Activated CD4-positive, alpha-beta T cell treated with anti-CD3 and anti-CD28 coated beads for 4 hours (primary cell): ENCODE data around the gene MME.
"Not testable (repeated sequence)": the region's sequence is repeated elsewhere in the genome, so short reads cannot be mapped to it uniquely, and the experiment has no call there.

ENCODE experiments used
- DNase-seq, 2 donors: peaks; one replicate each; pipeline ENCODE4 v3.0.0-alpha.2; 2020

The MME gene

DNA sequence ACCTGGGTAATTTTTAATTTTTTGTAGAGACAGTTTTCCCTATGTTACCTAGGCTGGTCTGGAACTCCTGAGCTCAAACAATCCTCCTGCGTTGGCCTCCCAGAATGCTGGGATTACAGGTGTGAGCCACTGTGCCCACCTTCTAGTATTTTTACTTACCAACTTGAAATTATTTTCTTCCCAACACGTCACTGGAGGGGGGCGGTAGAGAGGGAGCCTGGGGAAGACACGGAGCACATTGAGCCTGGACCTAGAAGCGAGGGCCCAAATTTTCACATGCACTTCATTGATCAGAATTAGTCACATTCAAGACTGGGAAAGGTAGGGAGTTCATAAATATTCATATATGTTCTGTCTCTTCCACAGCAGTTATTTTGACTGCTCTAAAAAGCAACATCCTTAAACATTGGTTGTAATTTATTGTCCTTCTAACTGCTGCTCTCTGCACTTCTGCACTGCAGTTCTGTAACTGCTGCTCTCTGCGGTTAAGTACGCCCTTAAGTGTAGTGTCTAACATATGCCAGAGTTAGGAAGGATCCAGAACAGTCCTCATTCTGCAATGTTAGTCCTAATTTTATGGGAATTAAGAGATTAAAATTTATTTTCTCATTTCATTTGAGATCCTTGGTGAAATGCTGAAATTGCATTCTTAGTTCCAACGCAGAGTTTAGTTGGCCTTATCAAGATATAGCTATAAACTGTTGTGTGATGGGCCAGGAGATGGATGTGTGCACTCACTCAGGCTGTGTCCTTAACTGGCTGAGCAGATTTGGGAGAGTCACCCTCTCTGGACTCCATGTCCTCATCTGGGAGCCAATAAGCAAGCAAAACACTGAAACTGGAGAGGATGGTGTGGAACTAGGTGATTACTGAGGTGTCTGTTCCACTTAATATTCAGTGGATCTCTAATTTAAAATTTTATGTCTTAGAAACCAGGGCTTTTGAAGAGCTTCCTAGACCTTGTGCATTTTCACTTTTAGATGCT is 115.1 kb downstream of the MME start:
- DNase-seq: no peak

DNA sequence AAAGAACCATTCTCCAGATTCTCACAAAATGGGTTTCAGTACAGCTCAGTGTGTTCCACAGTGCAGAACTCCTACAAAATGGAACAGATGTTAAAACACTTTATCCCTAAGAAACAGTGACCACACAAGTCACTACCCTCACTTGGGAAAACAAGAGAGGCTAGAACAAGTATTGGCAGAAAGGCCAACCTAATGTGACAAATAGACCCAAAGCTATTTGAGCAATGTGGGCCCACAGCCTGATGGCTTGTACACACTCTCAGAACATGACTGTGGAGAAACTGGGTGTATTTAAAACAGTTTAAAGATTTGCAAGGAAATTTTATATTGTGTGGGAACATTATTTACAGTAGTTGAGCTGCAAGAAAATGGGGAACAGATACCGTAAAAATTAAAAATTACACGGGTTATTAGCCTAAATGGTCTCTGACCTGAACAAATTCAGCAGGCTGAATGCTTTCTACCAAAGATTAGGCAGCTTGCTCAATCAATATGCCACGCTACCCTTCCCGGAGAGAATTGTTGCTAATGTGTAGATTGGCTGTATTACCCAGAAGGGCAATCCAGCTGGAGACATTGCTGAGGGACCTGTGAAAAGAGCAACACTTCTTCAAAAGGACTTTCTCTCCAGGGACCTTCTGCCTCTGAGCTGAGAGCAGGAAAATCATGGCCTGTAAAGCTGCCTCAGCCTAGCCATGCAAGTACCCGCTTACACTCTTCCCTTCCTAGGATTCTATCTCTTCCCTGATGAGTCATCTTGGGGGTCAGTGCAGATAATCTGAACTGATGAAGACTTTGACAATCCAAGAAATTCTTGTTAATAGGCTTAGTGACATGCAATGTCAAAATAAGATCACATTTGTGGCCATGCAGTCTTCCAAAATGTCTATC is 116.3 kb downstream of the MME start:
- DNase-seq: no peak

DNA sequence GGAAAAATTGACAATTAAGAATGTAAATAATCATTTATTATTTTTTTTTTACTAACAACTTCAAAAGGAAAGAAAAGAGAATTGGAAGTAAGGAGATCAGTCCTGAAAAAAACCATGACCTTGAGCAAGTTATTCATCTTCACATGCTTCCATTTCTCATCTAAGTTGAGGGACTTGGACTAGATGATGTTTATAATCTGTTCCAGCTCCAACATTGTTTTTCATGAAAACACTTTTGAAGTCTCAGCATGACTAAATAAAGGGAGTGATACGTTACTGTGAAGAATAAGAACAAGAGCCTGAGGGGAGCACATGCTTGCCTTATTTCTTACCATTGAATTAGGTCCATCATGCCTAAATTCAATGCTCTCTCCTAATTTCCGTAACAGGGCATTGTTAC is 117.7 kb downstream of the MME start:
- DNase-seq: no peak

DNA sequence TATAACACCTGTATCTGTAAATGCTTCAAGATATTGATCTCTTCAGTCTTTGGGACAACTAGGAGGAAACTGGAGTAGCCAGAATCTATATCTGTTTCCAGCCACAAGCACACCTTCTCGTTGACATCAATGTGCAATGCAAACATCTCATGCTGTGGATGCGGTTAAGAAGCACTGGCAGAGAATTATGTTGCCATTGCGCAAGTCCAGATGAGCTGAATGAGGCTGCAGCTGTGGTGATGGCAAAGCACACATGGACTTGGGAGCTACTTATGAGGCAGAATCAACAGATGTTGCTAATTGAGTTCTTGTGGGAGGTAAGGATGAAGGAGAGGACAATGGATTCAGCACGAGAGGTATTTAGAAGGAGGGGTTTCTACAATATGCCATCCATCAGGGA is 122.5 kb downstream of the MME start:
- DNase-seq: no peak

DNA sequence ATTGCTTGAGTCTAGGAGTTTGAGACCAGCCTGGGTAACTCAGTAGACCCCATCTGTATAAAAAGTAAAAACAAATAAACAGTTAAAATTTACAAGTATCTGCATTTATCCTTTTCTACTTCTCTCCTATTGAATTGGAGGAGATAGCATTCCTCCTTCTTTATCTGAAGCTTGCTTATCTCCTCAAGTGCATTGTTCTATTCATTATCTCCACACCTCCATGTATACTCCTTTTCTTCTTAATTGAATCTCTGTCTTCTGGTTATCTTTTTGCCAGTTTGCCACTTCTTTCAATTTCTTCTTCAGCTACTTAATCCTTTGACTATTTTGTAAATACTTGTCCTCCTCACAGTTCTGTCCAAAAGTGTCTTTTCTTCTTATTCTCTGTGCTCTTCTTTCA is 124.7 kb downstream of the MME start:
- DNase-seq: no peak

DNA sequence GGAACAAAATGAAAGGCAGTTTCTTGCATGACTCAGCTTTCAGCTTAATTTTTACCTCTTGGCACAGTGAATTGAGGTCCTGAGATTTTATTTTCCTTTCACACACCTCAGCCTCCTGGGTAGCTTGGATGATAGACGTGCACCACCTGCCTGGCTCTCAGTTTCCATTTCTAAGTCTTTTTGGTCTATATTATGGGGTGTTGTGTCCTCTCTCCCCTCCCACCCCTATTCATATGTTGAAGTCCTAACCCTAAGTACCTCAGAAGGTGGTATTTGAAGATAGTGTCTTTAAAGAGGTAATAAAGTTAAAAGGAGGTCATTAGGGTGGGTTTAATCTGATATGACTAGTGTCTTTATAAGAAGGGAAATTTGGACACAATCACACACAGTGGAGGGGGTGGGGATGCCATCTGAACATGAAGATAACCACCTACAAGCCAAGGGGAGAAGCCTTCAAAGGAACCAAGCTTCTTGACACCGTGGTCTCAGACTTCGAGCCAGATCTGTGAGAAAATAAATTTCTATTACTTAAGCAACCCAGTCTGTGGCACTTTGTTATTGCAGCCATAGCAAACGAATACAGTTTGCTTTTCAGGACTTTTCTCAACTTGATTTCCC is 128.2 kb downstream of the MME start:
- DNase-seq: no peak

DNA sequence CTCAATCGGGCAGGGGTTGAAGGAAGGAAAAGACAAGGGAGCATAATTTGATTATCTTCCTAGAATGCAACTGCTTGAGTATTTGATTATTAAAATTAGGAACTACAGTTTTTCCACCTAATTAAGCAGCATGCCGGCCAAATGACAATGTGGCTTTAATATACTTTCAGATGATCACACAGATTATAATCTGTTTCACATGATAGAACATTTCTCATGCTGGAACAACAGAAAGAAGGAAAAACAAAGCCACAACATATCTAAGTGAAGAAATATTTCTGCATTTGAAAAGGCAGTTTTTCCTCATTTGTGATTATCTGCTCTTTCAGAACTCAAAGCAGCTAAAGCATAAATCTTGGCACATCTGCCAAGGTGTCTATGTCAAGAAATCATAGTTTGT is 130.6 kb downstream of the MME start:
- DNase-seq: no peak

DNA sequence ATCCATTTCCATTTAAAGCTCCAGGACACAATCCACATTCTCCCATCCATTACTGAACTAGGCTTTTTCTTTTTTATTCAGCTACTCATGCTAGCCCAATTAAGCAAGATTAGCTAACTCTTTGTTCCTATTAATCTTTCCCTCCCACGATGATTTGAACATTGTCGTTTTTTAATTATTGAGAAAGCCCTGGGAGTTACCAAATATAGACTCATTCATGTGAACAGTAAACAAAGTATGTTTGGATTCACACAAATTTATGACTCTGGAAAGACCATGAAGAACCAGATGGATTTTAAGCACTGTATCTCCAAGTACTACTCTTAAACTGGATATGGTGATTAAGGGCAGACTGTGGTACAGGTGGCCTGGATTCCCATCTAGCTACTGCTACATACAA is 131.1 kb downstream of the MME start:
- DNase-seq: no peak

DNA sequence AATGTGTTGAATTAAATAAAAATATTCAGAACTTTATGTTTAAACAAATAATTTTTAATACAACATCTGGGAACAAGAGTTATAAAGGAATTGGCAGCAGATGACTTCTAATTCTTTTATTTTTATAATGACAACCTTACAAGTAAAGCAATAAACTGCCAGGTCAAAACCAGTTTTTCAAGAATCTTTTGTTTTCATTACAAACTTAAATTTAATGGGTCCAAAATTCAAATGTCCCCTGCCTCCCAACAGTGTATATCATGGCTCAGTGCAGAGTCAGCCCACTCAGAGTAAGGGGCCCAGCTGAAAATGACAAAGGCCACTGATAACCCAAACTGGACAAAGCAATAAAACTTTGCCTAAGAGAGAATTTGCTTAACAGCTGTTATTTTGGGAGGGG is 131.8 kb downstream of the MME start:
- no peak for DNase-seq

DNA sequence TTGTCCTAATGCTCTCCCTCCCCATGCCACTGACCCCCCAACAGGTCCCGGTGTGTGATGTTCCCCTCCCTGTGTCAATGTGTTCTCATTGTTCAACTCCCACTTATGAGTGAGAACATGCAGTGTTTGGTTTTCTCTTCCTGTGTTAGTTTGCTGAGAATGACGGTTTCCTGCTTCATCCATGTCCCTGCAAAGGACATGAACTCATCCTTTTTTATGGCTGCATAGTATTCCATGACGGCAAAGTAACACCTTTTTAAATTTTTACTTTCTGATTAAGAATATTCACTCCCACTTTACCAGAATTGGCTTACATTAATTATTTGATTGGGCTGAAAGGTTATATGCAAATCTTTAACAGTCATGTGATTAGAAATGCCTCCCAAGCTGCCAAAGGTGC is 135.9 kb downstream of the MME start:
- DNase-seq: not testable (repeated sequence)

DNA sequence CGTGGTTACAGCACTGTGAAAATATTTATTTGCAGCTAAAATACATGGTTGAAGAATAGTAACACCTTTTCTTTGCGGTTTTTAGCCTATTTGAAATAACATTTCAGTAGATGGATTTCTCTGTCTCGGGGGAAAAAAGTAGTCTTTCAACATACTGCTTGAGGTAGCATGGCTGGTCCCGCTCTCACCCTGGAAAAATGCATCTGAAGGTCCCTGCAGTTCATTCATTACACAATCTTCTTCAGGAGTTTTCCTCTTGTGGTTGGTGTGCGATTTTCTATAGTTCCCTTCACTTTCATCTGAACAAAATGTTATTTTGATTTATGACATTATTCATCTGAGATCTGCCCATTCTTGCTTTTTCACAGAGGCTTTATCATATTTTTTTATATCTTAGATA is 137.5 kb downstream of the MME start:
- DNase-seq: no peak

DNA sequence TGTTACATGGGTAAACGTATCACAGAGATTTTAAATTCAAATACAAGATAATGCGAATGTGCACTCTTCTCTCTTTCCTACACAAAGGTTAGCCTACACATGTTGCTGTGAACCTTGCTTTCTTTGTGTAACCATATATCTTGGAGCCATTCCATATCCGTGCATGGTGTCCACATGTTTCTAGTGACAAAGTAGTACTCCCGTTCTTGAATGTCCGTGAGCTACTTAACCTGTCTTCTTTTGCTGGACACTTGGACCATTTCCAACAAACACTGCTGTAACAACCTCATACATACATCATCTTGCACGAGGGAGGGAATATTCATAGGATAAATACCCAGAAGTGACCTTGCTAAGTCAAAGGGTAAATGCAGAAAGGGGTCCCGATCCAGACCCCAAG is 138.3 kb downstream of the MME start:
- no peak for DNase-seq

DNA sequence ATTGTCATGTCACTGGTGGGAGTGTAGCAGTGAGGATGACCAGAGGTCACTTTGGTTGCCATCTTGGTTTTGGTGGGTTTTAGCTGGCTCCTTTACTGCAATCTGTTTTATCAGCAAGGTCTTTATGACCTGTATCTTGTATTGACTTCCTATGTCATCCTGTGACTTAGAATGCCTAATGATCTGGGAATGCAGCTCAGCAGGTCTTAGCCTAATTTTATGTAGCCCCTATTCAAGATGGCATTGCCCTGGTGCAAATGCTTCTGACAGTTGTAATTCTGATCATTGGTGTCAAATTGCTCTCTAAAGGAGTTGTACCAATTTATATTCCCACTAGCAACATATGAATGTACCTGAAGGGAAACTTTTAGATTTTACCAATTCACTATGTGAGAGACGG is 139.0 kb downstream of the MME start:
- no peak for DNase-seq

DNA sequence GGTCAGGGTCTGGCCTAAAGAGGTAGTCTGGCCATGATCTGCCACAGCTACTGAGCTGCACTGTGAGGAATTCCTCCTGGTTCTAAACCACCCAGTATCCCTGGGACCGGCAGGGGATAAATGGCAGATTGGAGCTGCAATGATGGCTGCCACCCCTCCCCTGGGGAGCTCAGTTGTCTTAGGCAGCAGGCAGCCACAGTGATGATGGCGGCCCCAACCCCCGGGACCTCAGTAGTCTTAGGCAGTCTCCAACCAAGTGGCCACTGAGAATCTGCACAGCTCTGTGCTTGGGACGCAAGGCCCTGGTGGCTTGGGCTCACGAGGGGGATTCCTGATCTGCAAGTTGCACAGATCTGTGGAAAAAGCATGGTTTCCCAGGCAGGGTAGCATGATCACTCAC is 145.3 kb downstream of the MME start:
- DNase-seq: no peak

DNA sequence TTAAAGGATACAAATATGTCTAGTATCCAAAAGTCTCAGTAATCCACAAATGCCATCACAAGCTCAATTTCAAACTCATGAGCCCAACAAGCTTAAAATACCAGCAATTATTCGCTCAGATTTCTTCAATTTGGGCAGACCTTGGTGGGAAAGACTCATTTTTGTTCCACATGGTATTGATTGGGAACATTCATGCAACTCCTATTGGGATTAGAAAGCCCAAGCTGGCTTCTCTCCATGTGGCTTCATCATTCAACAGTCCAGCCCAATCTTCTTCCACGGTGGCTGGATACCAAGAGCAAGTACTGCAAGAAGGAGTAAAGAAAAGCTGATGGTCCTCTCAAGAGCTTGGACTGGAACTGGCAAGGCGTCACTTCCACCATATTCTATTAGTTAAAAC is 147.0 kb downstream of the MME start:
- no peak for DNase-seq

DNA sequence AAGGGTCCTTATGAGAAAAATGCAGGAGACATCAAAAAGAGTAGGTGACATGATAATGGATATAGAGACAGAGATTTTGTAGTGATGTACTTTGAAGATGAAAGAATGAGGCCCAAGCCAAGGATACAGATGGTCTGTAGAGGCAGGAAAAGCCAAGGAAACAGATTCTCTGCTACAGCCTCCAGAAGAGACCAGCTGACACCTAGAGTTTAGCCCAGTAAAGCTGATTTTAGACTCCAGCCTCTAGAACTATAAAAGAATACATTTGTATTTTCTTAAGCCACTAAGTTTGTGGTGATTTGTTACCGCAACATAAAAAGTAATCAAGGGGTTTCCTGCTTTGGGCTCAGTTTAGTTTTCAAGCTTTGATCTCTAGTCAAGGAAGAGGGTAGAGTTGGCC is 148.6 kb downstream of the MME start:
- no peak for DNase-seq

DNA sequence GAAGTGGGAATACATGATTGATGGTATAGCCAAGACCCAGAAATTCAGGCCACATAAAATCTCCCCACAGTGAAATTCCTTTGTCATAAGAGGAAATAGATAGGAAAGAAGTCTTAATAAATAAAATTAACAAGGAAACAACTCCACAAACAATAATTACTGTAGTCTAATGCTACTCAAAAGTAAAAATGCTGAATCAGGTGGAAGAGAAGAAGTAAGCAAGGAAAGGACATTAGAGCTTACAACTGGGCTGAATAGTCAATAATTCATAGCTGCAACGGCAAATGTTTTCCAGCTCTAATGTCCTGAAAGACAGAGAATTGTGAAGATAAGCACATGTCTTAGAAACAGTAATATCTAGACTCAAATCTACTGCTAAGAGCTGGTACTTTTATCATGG is 149.0 kb downstream of the MME start:
- DNase-seq: no peak

DNA sequence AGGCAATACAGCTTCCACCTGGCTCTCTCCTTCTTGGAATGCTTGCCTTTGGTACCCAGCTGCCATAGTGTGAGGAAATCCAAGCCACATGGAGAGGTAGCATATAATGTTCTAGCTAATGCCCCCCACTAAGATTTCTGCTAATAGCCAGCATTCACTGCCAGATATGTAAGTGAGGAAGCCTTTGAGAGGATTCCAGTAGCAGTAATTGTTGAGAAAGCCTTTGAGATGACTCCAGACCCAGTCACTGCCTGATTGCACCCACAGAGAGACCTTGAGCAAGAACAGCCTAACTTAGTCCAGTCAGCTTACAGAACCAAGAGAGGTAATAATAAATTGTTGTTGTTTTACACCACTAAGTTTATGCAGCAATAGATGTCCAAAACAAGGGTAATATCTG is 150.3 kb downstream of the MME start:
- no peak for DNase-seq

DNA sequence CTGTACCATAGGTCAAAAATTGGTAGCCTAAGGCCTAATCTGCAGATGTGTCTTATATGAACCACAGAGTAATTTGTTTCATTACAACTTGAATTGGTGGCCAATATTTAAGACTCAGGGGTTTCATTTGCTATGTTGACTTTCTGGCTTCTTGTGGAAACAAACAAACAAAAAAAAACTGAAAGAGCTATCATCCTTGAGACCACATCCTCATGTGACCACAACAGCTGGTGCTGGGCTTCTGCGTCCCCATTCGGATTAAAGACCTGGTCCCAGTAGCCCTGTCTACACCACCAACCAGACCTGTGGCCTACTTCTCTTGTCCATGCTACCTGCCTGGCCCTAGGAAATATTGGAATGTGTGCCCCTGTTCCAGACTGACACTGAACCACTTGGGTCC is 151.7 kb downstream of the MME start:
- no peak for DNase-seq

DNA sequence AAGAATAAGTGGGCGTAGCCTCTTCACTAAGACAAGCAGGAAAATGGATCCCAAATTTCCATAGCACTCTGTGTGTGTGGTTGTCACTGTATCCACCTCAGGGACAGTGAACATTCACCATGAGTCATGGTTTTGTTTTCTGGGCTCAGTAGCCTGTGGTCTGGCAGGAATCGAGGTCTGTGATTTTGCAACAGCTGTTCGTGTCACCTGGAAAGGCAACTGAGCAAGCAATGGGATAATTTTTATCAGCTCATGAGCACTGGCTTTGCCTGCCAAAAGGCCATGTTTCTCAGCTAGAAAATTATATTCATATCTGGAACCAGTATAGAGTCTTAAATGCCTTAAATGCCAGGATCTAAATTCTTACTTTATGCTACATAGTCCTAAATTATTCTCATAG is 152.5 kb downstream of the MME start:
- no peak for DNase-seq

DNA sequence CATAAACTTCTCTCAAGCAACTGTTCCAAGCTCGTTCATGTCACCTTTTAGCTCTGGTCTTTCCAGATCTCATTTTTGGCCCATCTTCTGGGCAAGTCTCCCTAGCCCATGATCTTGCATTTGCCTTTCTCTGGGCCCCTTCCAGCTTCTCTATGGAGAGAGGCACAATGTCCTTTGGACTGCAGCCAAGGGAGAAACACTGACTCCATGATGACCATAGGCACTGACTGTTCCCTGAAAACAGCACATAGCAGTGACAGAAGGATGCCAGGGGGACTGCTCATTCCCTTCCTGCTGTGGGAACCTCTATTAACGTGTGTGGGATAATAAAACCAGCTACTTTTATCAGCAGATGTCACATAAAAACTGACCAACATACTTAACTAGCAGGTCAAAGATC is 153.1 kb downstream of the MME start:
- DNase-seq: no peak
